ENCODE measurements around the gene ROPN1B. TPM values are rescaled to one million over a fixed set of nuclear protein-coding genes. Genes with fewer than 3 reads are reported as not detected.

The ROPN1B gene
- total RNA-seq, 4 donors from 2014 or later, result 0.60 to 8.8 (median 6.9) TPM; not detected in 1

GRCh38 chr3:126029241-126029640 is 60.3 kb downstream of the ROPN1B start:
- Histone ChIP-seq H3K27ac (no peak overlapping the region), H3K4me1 (no peaks in the 10 kb centered on the region), H3K27me3 (no peaks in the 10 kb centered on the region), H3K4me3 (no peak overlapping the region), H3K9me3 (peaks cover 0 to 12% (median 2%) of the 10 kb centered on the region in 4 donors), H3K36me3 (peaks cover 0 to 81% (median 0%) of the 10 kb centered on the region in 3 donors)
- no peak for DNase-seq (ENCODE audit: low spot score in 2 of 2)
- TF ChIP-seq CTCF (IDR thresholded peaks at IDR 0.05) (no peak), POLR2A (IDR thresholded peaks at IDR 0.05) (no peak), EP300 (IDR thresholded peaks at IDR 0.05) (no peak)

- 89% methylated on average over 1 of the region's 1 CpG for WGBS, 2 donors
- no peak for DNase-seq (ENCODE audit: low spot score in 2 of 2)
- TF ChIP-seq POLR2A (IDR thresholded peaks at IDR 0.05) (no peak), CTCF (IDR thresholded peaks at IDR 0.05) (no peak), EP300 (IDR thresholded peaks at IDR 0.05) (no peak)
- H3K4me3 ChIP-seq, result no peak overlapping the region
- H3K36me3 ChIP-seq, result peaks cover 0 to 81% (median 0%) of the 10 kb centered on the region in 3 donors
- H3K27ac ChIP-seq, result no peak overlapping the region
- peaks cover 0 to 12% (median 2%) of the 10 kb centered on the region in 4 donors for H3K9me3 ChIP-seq
- no peaks in the 10 kb centered on the region for H3K4me1 ChIP-seq
- H3K27me3 ChIP-seq, result no peaks in the 10 kb centered on the region
Measured at GRCh38 chr3:126030455-126030854, 61.5 kb downstream of the ROPN1B start.

DNA sequence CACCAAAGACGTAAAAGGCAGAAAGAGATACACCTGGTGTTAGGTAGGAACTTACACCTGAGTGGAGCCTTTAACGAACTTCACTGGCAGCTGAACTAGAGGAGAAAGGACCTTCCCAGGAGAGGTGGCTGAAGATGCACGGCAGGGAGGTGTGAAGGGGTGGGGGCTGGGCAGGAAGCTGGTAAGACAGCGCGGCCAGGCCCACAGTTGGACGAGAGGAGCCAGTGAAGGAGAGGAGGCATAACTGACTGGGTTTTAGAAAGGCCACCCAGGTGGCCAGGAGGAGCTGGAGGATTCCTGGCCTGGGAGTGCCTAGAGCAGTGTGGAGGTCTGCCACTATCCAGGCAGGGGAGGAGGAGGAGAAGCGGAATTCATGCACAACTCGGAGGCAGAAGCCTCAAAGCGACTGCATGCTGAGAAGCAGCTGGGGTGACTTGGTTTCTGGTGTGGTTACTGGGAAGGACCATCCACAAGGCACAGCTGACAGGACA is 63.0 kb downstream of the ROPN1B start:
- Histone ChIP-seq H3K27ac (no peak overlapping the region), H3K4me1 (no peaks in the 10 kb centered on the region), H3K36me3 (peaks cover 0 to 73% (median 0%) of the 10 kb centered on the region in 3 donors), H3K9me3 (peaks cover 0 to 12% (median 2%) of the 10 kb centered on the region in 4 donors), H3K27me3 (no peaks in the 10 kb centered on the region), H3K4me3 (no peak overlapping the region)
- WGBS, 2 donors, result 74 to 77% methylated on average over 9 of the region's 9 CpGs
- DNase-seq (ENCODE audit: low spot score in 2 of 2), result no peak
- TF ChIP-seq CTCF (IDR thresholded peaks at IDR 0.05) (no peak), POLR2A (IDR thresholded peaks at IDR 0.05) (no peak), EP300 (IDR thresholded peaks at IDR 0.05) (no peak)

Small RNA genes lying within 50 kb of the gene (small RNA-seq; reads per million reads assigned to genes)
- not detected for gene AC092903.1

Other genes starting within 250 kb of the ROPN1B start
- gene SLC41A3, start 114.9 kb downstream of the ROPN1B start, total RNA-seq, result 10 to 100 TPM; 36.1 to 54.8 (median 46.3) TPM
- 10 to 100 TPM; 34.5 to 87.3 (median 50.8) TPM for gene ALDH1L1, start 211.4 kb downstream of the ROPN1B start, total RNA-seq